ENCODE data around the gene KIN.

DNA sequence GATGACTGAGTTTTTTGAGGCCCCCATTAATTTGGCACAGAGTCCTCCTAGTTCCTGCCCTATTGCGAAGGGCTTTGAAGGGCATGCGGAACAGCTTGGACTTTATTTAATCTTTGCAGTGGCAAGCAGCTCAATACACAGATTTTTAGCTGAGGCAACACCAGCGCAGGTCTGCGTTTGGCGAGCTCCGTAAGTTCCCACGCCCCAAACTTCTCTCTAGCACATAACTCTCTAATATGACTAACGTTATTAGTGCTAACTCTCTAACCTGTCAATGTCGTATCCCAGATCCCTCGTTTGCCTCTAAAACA lies 30.1 kb upstream of the KIN start:
- TF ChIP-seq MAZ (IDR thresholded peaks at IDR 0.05; ENCODE audit: borderline replicate concordance, low read depth, low read length) (no peak), MXI1 (IDR thresholded peaks at IDR 0.05; ENCODE audit: borderline replicate concordance, low read depth, low read length) (no peak), POLR2A (IDR thresholded peaks at IDR 0.05; ENCODE audit: low read depth, low read length) (no peak), USF2 (IDR thresholded peaks at IDR 0.05; ENCODE audit: low read depth, low read length) (no peak), MAFK (IDR thresholded peaks at IDR 0.05; ENCODE audit: low read depth, low read length) (no peak), RCOR1 (IDR thresholded peaks at IDR 0.05; ENCODE audit: insufficient replicate concordance, low read length) (no peak), CEBPB (IDR thresholded peaks at IDR 0.05; ENCODE audit: low read depth, low read length) (no peak), BHLHE40 (IDR thresholded peaks at IDR 0.05; ENCODE audit: low read depth, low read length) (no peak)
- TF ChIP-seq, protein P1, sequence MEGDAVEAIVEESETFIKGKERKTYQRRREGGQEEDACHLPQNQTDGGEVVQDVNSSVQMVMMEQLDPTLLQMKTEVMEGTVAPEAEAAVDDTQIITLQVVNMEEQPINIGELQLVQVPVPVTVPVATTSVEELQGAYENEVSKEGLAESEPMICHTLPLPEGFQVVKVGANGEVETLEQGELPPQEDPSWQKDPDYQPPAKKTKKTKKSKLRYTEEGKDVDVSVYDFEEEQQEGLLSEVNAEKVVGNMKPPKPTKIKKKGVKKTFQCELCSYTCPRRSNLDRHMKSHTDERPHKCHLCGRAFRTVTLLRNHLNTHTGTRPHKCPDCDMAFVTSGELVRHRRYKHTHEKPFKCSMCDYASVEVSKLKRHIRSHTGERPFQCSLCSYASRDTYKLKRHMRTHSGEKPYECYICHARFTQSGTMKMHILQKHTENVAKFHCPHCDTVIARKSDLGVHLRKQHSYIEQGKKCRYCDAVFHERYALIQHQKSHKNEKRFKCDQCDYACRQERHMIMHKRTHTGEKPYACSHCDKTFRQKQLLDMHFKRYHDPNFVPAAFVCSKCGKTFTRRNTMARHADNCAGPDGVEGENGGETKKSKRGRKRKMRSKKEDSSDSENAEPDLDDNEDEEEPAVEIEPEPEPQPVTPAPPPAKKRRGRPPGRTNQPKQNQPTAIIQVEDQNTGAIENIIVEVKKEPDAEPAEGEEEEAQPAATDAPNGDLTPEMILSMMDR (conservative IDR thresholded peaks at IDR 0.05; ENCODE audit: low read depth, low read length) = no peak

Data from IMR-90 (cell line).